Right renal cortex interstitium (tissue), 3 donors: ENCODE data around the gene RNF187. TPM values are rescaled to one million over a fixed set of nuclear protein-coding genes. Genes with fewer than 3 reads are reported as not detected.
A peak's percentile ranks its signal among the peaks of the same experiment; 100 is the strongest.
"Not testable (repeated sequence)": the region's sequence is repeated elsewhere in the genome, so short reads cannot be mapped to it uniquely, and the experiment has no call there.

Experiments used
- DNase-seq, 3 donors: peaks; one replicate each; pipeline ENCODE4 v3.0.0-alpha.2; 2013; ENCODE audit warnings: low read depth in 3 of 3, low spot score in 2 of 3
- polyA plus RNA-seq, 3 donors: library from polyadenylated mRNA; unstranded; fragments of 120-200 nt; gene quantifications; one replicate each; pipeline ENCODE4 v1.2.1, GENCODE V29; 2013; ENCODE audit not compliant: insufficient read length in 3 of 3

Gene RNF187
- polyA plus RNA-seq, 3 donors, result 72.0 to 84.1 (median 78.6) TPM

DNA sequence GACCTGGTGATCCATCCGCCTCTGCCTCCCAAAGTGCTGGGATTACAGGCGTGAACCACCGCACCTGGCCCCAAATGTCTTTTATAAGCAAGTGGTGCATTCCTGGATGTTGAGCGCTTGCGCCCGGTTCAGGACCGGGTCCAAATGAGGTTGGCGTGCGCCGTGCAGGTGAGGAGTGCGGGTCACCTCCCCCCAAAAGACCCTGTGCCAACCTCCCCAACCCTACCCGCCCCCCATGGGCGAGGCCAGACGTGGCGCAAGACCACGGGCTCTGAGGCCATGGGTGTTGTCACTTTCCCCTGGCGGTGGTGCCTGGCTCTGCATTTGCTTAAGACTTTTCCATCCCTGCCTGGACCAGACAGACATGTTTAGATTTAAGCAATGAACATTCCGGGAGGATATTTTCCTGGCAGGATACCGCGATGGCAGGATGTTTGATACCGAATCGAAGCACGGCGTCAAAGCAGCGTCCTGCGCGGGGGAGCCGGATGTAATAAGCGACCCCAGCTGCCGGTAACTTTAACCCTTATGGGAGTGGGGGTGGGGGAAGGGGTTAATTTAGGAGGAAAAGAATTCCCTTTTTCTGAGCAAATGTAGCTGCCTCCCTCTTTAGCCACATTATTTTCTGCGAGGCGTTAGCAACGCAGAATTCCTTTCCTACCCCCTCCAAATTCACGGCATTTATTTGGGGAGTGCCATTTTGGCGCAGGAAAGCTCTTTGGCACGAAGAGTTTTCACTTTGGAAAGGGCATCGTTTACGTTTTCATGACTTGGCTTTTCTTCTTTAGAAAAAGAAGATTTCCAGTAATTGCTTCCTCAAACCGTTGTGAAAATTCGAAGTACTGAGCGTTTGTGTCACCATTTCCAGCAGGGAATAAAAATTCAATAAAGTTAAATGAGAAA, 27.8 kb upstream of the RNF187 start:
- peak in 1 of 3 donors; percentile 60 for DNase-seq

- DNase-seq, result no peak
These were observed 26.4 kb upstream of the RNF187 start for GRCh38 chr1:228460821-228461220.

DNA sequence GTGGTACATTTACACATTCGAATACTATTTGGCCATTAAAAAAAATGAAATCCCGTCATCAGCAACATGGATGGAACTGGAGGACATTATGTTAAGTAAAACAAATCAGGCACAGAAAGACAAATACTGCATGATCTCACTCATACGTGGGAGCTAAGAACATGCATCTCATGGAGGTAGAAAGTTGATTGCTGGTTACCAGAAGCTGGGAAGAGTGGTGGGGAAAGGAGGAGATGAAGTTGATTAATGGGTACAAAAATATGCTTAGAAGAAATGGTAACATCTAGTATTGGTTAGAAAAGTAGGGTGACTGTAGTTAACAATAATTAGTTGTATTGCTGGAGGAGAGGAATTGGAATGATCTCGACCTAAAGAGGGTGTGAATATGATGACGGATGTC, 24.6 kb upstream of the RNF187 start:
- no peak for DNase-seq

DNA sequence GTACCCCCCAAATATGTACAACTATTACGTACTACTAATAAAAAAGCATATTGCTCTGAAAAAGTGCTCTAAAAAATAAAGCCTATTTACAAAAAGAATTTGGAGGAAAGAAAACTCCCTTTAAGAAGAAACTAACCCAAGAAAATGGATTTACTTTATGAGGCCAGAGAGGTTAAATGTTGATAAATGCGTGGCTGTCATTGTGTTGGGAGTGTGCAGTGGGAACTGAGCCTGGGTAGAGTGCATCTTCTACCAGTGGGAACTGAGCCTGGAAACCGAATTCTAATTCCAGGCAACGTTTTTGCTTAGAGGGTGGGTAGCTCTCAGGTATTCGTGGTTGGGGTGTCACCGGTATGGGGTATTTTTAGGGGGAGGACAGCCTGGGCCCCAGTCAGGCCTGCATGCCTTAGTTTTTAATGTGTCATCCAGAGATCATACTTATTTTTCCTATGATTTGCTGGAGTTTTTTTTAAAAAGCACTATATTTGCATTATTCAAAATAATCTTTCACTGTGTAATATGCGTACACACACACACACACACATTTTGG, 24.1 kb upstream of the RNF187 start:
- no peak for DNase-seq

GRCh38 chr1:228463559-228464455, 23.4 kb upstream of the RNF187 start:
- DNase-seq, result no peak

DNA sequence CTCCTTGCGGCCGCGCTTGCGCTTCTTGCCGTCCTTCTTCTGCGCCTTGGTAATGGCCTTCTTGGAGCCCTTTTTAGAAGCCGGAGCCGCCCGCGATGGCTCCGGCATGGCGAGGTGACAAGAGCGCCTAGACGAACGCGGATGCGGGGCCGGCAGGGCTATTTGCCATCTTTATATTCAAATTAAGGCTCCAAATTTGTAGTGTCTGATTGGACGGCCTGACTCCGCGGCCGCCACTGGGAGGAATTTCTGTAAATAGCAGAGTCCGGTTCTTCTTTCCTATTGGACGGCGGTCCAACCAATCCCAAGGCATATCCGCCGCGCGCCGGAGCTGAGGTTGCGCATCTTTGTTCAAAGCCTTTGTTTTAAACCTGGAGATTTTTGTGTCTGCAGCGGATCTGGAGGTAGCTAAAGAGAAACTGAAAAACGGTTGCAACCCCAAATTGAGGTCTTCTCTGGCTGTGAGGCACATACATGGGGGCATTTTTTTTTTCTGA, 22.6 kb upstream of the RNF187 start:
- DNase-seq, result peak in 2 of 3 donors; percentile 68 to 81

GRCh38 chr1:228465141-228465540, 22.0 kb upstream of the RNF187 start:
- DNase-seq, result no peak

DNA sequence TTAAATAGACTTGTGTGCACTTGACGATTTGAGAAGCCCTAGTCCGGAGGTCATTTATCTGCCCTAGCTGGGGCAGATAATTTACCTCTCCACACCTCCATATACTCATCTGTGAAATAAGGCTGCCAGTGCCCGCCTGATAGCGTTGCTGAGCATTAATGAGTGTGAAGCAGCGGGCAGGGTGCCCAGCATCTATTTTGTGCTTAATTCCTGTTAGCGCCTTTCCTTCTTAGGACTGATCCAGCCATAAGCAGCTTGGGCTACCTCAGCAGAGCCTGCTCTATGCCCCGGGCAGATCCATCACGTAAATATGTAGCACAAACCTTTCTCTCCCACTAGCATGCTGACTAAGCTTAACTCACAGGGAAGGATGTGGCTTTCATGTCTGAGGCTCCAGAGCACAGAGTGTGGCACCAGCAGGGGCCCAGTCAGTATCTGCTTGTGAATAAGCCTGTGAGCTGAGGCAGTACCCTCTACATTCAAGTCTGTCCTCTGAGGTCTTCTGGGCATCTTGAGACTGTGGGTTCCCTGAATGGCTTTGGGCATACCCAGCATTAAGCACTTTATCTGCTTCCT, 21.5 kb upstream of the RNF187 start:
- DNase-seq, result no peak

- DNase-seq, result not testable (repeated sequence)
These were observed 19.0 kb upstream of the RNF187 start for GRCh38 chr1:228468188-228468587.

DNA sequence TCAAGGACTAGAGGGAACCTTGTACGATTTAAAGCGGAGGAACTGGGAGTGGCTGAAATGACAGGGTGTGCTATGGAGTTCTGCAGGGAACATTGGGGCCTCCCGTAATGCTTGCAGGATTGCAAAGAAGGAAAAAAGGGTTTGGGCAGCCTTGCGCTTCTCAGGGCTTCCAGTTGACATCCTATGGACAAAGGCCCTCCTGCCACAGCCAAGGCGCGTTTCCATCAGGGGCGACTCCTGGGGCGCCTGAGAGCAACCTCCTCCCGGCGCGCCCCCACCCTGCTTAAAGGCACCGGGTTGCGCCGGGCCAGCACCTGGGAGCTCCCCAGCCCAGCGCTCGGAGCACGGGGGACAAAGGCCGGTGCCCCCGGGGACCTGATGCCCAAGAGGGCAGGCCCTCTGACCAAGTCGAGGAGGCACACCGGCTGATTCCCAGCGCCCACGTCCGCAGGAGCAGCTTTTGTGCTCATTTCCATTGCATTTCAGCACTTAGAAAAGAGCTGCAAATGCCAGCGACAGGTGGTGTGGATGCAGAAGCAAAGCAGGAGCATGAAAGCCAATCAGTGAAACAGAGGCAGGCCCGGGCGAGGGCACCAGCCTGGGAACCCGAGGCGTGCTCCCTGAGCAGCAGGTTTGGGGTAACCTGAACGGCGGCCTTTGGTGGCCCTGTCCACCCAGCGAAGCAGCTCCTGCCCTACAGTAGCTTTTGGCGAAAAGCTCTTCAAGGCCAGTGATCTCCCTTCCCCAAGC, 17.6 kb upstream of the RNF187 start:
- no peak for DNase-seq

DNA sequence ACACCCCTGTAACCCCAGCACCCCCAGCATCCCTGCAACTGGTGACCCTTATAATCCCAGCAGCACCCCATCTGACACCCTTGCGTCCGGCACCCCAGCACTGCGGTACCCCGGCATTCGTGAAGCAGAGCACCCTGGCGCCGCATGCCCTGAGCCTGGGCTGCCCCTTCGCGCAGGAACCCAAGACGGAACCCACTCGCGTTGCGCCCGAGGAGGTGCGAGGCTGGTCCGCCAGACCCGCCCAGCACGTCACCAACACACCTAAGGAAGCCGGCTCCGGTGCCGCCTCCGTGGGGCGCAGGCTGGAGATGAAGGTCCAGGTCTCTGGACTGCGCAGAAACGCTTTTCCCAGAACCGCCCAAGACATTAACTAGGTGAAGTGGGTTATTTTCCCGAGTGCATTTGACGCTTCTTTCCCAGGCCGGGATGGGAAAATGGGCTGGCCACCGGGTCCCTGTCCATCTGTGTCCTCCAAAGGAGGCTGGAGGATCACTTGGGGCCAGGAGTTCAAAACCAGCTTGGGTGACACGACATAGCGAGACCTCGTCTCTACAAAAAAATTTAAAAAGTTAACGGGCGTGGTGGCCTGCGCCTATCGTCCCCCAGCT, 15.9 kb upstream of the RNF187 start:
- no peak for DNase-seq

GRCh38 chr1:228471762-228472398, 15.3 kb upstream of the RNF187 start:
- DNase-seq, result no peak

DNA sequence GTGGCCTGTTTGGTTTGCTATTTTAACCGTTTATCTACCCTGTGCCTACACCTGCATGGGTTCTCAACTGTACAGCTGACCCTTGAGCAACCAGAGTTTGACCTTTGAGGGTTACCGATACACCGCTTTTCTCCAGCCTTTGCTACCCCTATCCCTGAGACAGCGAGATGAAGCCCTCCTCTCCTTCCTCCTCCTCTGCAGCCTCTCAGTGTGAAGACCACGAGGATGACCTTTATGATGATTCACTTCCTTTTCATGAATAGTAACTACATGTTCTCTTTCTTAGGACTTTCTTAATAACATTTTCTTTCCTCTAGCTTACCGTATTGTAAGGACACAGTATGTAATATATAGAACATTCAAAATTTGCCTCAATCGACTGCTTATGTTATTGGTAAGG, 14.5 kb upstream of the RNF187 start:
- DNase-seq, result no peak

GRCh38 chr1:228474507-228474906, 12.7 kb upstream of the RNF187 start:
- no peak for DNase-seq

DNA sequence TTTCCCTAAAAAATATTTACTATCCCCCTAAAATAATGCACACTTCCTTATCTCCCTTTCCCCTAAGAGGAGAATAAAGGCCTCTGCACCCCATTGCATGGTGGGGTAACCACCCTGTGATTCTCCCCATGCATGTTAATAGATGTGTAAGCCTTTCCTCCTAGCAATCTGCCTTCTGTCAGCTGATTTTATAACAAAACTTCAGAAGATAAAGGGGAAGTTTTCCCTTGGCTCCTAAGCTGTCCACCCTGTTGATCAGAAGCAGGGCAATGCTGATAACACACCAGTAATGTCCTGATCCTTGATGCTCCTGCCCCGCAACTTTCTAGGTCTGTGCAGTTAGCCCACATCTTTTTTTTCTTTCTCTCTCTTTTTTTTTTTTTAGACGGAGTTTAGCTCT, 11.4 kb upstream of the RNF187 start:
- DNase-seq, result no peak

- DNase-seq, result no peak
These were observed 9.9 kb upstream of the RNF187 start for GRCh38 chr1:228477263-228477662.

DNA sequence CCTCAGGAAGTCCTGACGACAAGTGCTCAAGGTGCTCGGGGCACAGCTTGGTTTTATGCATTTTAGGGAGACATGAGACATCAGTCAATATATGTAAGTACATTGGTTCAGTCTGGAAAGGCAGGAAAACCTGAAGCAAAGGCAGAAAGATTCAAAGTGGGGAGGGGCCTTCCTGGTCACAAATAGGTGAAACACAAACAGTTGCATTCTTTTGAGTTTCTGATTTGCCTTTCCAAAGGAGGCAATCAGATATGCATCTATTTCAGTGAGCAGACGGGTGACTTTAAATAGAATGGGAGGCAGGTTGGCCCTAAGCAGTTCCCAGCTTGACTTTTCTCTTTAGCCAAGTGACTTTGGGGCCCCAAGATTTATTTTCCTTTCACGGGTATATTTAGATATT, 8.9 kb upstream of the RNF187 start:
- no peak for DNase-seq

GRCh38 chr1:228478912-228479711, 8.1 kb upstream of the RNF187 start:
- no peak for DNase-seq
